ENCODE results near the gene PI4KA. TPM values are rescaled to one million over a fixed set of nuclear protein-coding genes. Genes with fewer than 3 reads are reported as not detected.
A peak's percentile ranks its signal among the peaks of the same experiment; 100 is the strongest.

Gene PI4KA
- total and polyA plus RNA-seq, 8 donors: 22.7 to 174 (median 55.4) TPM

DNA sequence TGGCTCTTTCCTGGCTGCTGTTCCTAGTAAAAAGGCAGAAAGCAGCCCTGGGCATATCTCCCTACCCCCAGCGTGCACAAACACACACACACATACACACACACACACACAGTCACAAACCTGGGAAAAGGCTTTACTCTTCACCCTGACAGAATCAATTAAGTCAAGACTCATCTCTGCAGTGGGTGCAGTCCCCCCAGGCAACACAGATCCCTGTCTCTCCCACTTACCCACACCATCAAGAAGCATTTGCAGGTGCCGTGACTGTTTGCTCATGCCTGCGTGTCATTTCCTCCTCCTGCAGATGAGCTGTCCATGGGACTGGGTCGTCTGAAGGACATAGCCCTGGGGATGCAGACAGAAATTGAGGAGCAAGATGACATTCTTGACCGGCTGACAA lies 28.8 kb upstream of the PI4KA start:
- no peaks in the 10 kb centered on the region for H3K27me3 ChIP-seq
- DNase-seq: no peak
- no peak overlapping the region for H3K27ac ChIP-seq
- TF ChIP-seq EP300 (IDR thresholded peaks at IDR 0.05): no peak
- TF ChIP-seq POLR2AphosphoS5 (IDR thresholded peaks at IDR 0.05): no peak
- no peak for TF ChIP-seq POLR2A (IDR thresholded peaks at IDR 0.05)
- TF ChIP-seq, protein P1, sequence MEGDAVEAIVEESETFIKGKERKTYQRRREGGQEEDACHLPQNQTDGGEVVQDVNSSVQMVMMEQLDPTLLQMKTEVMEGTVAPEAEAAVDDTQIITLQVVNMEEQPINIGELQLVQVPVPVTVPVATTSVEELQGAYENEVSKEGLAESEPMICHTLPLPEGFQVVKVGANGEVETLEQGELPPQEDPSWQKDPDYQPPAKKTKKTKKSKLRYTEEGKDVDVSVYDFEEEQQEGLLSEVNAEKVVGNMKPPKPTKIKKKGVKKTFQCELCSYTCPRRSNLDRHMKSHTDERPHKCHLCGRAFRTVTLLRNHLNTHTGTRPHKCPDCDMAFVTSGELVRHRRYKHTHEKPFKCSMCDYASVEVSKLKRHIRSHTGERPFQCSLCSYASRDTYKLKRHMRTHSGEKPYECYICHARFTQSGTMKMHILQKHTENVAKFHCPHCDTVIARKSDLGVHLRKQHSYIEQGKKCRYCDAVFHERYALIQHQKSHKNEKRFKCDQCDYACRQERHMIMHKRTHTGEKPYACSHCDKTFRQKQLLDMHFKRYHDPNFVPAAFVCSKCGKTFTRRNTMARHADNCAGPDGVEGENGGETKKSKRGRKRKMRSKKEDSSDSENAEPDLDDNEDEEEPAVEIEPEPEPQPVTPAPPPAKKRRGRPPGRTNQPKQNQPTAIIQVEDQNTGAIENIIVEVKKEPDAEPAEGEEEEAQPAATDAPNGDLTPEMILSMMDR (IDR thresholded peaks at IDR 0.05): no peak
- intact Hi-C loops (cut with DNase I; ENCODE audit: low total_unique reads): no loop called here
- peaks cover 9 to 24% (median 14%) of the 10 kb centered on the region in 4 donors for H3K4me1 ChIP-seq
- H3K36me3 ChIP-seq: peaks cover 28 to 75% (median 72%) of the 10 kb centered on the region in 4 donors
- no peak overlapping the region for H3K4me3 ChIP-seq
- no peaks in the 10 kb centered on the region for H3K9me3 ChIP-seq
- WGBS, 5 donors: 78 to 87% (median 84%) methylated on average over 5 of the region's 5 CpGs

DNA sequence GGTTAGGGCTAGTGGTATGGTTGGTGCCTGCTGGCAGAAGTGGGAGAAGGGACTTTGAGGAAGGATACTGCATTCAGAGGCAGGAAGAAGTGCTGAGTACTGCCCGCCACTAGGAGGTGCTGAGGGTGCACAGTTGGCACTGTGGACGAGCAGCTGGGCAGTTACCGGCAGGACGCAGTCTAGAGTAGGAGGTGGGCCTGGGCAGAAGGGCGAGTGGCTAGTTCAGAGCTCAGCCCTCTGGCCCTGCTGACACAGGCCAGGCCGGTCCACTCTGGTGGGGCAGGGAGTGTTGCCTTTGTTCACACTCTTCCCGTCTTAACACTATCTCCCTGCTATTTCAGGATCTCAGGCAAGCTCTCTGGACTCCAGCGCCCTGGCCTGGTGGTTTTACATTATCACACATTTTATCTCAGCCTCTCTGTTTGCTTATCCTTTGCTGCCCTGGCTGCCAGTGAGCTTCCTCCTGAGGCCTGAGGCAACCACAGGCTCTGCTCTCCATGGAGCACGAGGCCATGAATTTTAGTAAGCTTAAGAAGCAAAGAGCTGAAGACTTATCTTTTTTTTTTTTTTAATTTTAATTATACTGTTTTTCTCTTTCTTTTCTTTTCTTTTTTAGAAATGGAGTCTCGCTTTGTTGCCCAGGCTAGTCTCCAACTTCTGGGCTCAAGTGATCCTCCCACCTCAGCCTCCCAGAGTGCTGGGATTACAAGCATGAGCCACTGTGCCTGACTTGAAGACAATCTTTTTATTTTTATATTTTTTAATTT lies 27.1 kb upstream of the PI4KA start:
- no peak for TF ChIP-seq POLR2A (IDR thresholded peaks at IDR 0.05)
- TF ChIP-seq, protein P1 (IDR thresholded peaks at IDR 0.05): peak in 5 of 7 experiments; percentile 59 to 90 (median 78)
- TF ChIP-seq POLR2AphosphoS5 (IDR thresholded peaks at IDR 0.05): peak; percentile 4 to 64 (median 48)
- intact Hi-C loops (cut with DNase I; ENCODE audit: low total_unique reads): no loop called here
- Histone ChIP-seq H3K4me1 (peaks cover 9 to 35% (median 14%) of the 10 kb centered on the region in 4 donors), H3K36me3 (peaks cover 28 to 92% (median 88%) of the 10 kb centered on the region in 4 donors), H3K27me3 (no peaks in the 10 kb centered on the region), H3K27ac (peak overlapping the region; percentile 62 to 86 (median 77)), H3K4me3 (no peak overlapping the region), H3K9me3 (no peaks in the 10 kb centered on the region)
- DNase-seq: peak; percentile 83 to 92
- 17 to 32% (median 26%) methylated on average over 9 to 10 of the region's 10 CpGs for WGBS, 5 donors

DNA sequence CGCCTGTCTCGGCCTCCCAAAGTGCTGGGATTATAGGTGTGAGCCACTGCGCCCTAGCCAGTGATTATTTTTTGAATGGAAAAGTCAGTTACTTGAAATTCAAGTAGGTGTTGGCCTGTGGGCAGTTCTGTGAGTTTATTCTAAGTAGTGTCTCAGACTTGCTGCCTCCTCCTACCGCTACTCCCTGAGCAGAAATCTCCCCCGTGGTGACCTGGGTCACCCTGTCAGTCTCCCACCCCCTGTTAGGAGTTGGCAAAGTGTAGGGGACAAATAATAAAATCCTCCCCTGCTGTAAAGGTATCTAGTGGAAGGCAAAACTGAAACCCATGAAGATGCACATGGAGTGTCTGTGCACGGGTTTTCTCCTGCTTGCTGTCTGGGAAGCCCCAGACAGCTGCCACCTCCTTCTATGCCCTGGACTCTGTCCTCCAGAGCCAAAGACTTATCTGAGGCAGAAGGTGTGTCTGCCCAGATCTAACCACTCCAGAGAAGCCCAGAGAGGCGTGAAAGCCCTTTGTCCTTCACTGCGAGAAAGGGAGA lies 26.5 kb upstream of the PI4KA start:
- H3K4me3 ChIP-seq: no peak overlapping the region
- peaks cover 9 to 38% (median 16%) of the 10 kb centered on the region in 4 donors for H3K4me1 ChIP-seq
- DNase-seq: no peak
- TF ChIP-seq POLR2AphosphoS5 (IDR thresholded peaks at IDR 0.05) (no peak), EP300 (IDR thresholded peaks at IDR 0.05) (no peak), POLR2A (IDR thresholded peaks at IDR 0.05) (no peak)
- TF ChIP-seq, protein P1 (IDR thresholded peaks at IDR 0.05): no peak
- peaks cover 28 to 91% (median 89%) of the 10 kb centered on the region in 4 donors for H3K36me3 ChIP-seq
- peak overlapping the region; percentile 62 to 86 (median 77) for H3K27ac ChIP-seq
- H3K9me3 ChIP-seq: no peaks in the 10 kb centered on the region
- intact Hi-C loops (cut with DNase I; ENCODE audit: low total_unique reads): no loop called here
- no peaks in the 10 kb centered on the region for H3K27me3 ChIP-seq
- WGBS, 5 donors: 47 to 65% (median 53%) methylated on average over 8 of the region's 8 CpGs

DNA sequence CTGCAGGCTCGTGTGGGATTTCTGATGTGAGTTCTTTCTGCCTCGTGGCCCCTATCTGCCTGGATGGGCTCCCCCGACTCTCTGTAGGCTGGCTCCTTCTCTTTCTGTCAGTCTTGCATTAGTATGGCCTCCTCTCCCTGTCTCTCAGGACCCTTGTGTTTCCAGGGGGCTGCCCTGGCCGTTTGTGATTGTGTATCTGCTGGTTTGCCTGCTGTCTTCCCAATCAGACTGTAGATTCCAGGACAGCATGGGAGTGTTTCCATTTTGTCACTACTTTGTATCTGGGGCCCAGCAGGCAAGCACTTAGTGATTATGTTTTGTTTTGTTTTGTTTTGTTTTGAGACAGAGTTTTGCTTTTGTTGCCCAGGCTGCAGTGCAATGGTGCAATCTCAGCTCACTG lies 25.8 kb upstream of the PI4KA start:
- Histone ChIP-seq H3K4me1 (peaks cover 9 to 38% (median 16%) of the 10 kb centered on the region in 4 donors), H3K36me3 (peaks cover 28 to 90% (median 83%) of the 10 kb centered on the region in 4 donors), H3K4me3 (no peak overlapping the region), H3K27me3 (no peaks in the 10 kb centered on the region), H3K9me3 (no peaks in the 10 kb centered on the region), H3K27ac (no peak overlapping the region)
- TF ChIP-seq EP300 (IDR thresholded peaks at IDR 0.05) (no peak), POLR2AphosphoS5 (IDR thresholded peaks at IDR 0.05) (no peak), POLR2A (IDR thresholded peaks at IDR 0.05) (no peak)
- TF ChIP-seq, protein P1 (IDR thresholded peaks at IDR 0.05): no peak
- intact Hi-C loops (cut with DNase I; ENCODE audit: low total_unique reads): no loop called here
- 74 to 78% (median 74%) methylated on average over 4 of the region's 4 CpGs for WGBS, 5 donors
- no peak for DNase-seq

Measured in stomach (tissue), 9 donors.